Activated T-cell treated with anti-CD3 and anti-CD28 coated beads, Interleukin-2, amount 50 U/mL, for 1 hour (primary cell): ENCODE measurements around the gene ETV2.
"Not testable (repeated sequence)": the region's sequence is repeated elsewhere in the genome, so short reads cannot be mapped to it uniquely, and the experiment has no call there.

Source experiments
- DNase-seq: peaks from one replicate; pipeline ENCODE4 v3.0.0-alpha.2; 2020

ETV2 gene

GRCh38 chr19:35641515-35642151, at the start of gene ETV2:
Gene ETV2, plus strand, starts transcription at chr19:35641745. Its CDS starts 716 bp downstream, at chr19:35642461.
- peak; percentile 47 for DNase-seq

- DNase-seq = no peak
These were observed 49.3 kb upstream of the ETV2 start for GRCh38 chr19:35592226-35592625.

- DNase-seq = not testable (repeated sequence)
These were observed 46.5 kb upstream of the ETV2 start for GRCh38 chr19:35595026-35595425.

GRCh38 chr19:35595928-35596327, 45.6 kb upstream of the ETV2 start:
- DNase-seq = no peak

GRCh38 chr19:35596366-35596999, 45.1 kb upstream of the ETV2 start:
- no peak for DNase-seq

- DNase-seq = no peak
These were observed 39.6 kb upstream of the ETV2 start for GRCh38 chr19:35601971-35602370.

- DNase-seq = not testable (repeated sequence)
These were observed 37.1 kb upstream of the ETV2 start for GRCh38 chr19:35604436-35604835.

- DNase-seq = not testable (repeated sequence)
These were observed 34.4 kb upstream of the ETV2 start for GRCh38 chr19:35607170-35607569.

GRCh38 chr19:35607661-35608060, 33.9 kb upstream of the ETV2 start:
- DNase-seq = no peak

- DNase-seq = no peak
These were observed 33.3 kb upstream of the ETV2 start for GRCh38 chr19:35608251-35608650.

- DNase-seq = no peak
These were observed 31.6 kb upstream of the ETV2 start for GRCh38 chr19:35609851-35610353.

- DNase-seq = no peak
These were observed 29.4 kb upstream of the ETV2 start for GRCh38 chr19:35612224-35612558.

- peak; percentile 98 for DNase-seq
These were observed 28.8 kb upstream of the ETV2 start, which contains the start of gene HAUS5 for GRCh38 chr19:35612559-35613321. Gene HAUS5, plus strand, starts transcription at chr19:35612735. Its CDS starts 60 bp downstream, at chr19:35612795.

- no peak for DNase-seq
These were observed 28.0 kb upstream of the ETV2 start for GRCh38 chr19:35613574-35613973.

- no peak for DNase-seq
These were observed 26.5 kb upstream of the ETV2 start for GRCh38 chr19:35615036-35615435.

GRCh38 chr19:35618857-35619256, 22.7 kb upstream of the ETV2 start:
- DNase-seq = no peak

- DNase-seq = no peak
These were observed 22.1 kb upstream of the ETV2 start for GRCh38 chr19:35619290-35619923.

GRCh38 chr19:35620001-35620400, 21.5 kb upstream of the ETV2 start:
- no peak for DNase-seq

- no peak for DNase-seq
These were observed 19.8 kb upstream of the ETV2 start for GRCh38 chr19:35621708-35622107.

GRCh38 chr19:35622750-35623149, 18.8 kb upstream of the ETV2 start:
- no peak for DNase-seq

GRCh38 chr19:35623327-35624010, 18.1 kb upstream of the ETV2 start:
- DNase-seq = no peak

GRCh38 chr19:35628264-35628564, 13.3 kb upstream of the ETV2 start:
- no peak for DNase-seq
